ENCODE data around the gene GAREM1.

DNA sequence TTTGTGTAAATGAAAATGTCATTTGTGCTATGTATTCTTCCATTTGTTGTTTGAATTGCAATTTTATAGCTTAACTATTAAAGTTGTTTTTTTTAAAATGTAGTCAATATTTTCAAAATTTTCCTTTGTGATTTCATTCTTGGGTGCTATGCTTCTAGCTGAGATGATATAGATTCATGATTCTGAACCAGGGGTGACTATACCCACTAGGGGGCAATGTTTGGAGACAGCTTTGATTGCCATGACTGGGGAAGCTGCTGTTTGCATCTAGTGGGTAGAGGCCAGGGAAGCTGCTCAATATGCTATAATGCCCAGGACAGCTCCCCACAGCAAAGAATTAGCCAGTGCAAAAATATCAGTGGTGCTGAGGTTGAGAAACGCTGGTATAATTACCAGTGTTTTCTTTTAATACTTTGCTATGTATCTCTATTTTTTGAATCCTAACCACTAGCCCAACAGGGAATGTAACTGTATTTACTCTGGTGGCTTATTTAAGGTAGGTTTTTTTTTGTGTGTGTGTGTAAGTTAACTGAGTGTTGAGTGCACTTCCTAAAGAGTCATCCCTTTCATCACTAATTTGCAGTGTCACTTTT is 181.1 kb downstream of the GAREM1 start:
- TF ChIP-seq, protein P1, sequence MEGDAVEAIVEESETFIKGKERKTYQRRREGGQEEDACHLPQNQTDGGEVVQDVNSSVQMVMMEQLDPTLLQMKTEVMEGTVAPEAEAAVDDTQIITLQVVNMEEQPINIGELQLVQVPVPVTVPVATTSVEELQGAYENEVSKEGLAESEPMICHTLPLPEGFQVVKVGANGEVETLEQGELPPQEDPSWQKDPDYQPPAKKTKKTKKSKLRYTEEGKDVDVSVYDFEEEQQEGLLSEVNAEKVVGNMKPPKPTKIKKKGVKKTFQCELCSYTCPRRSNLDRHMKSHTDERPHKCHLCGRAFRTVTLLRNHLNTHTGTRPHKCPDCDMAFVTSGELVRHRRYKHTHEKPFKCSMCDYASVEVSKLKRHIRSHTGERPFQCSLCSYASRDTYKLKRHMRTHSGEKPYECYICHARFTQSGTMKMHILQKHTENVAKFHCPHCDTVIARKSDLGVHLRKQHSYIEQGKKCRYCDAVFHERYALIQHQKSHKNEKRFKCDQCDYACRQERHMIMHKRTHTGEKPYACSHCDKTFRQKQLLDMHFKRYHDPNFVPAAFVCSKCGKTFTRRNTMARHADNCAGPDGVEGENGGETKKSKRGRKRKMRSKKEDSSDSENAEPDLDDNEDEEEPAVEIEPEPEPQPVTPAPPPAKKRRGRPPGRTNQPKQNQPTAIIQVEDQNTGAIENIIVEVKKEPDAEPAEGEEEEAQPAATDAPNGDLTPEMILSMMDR (IDR thresholded peaks at IDR 0.05; ENCODE audit: low read length), result peak; percentile 63; the same call in 1 of the 2 replicates
- TF ChIP-seq EZH2 (IDR thresholded peaks at IDR 0.05; ENCODE audit: borderline replicate concordance, low read length), result no peak
